Mucosa of rectum (tissue), 2 donors: ENCODE results near the gene SBSN.

Experiments used
- H3K27ac ChIP-seq, 2 donors: one replicate each; pipeline ENCODE4 v1.7.0; 2013; ENCODE audit warnings: inconsistent platforms in 2 of 2, low read depth in 2 of 2, low read length in 2 of 2
- H3K27me3 ChIP-seq, 2 donors: one replicate each; pipeline ENCODE4 v1.7.0; 2013; ENCODE audit warnings: low read length in 2 of 2; ENCODE audit not compliant: control insufficient read depth in 2 of 2, insufficient read depth in 2 of 2
- H3K36me3 ChIP-seq, 2 donors: one replicate each; pipeline ENCODE4 v1.7.0; 2013; ENCODE audit warnings: low read length in 2 of 2; ENCODE audit not compliant: control insufficient read depth in 2 of 2, insufficient read depth in 2 of 2
- H3K4me1 ChIP-seq, 2 donors: one replicate each; pipeline ENCODE4 v1.7.0; 2013; ENCODE audit warnings: low read length in 2 of 2, mild to moderate bottlenecking in 1 of 2; ENCODE audit not compliant: control insufficient read depth in 2 of 2, insufficient read depth in 2 of 2
- H3K4me3 ChIP-seq, 2 donors: one replicate each; pipeline ENCODE4 v1.7.0; 2013; ENCODE audit warnings: low read length in 2 of 2
- H3K9ac ChIP-seq, 2 donors: one replicate each; pipeline ENCODE4 v1.7.0; 2013; ENCODE audit warnings: low read length in 2 of 2, low read depth in 1 of 2, mild to moderate bottlenecking in 1 of 2
- H3K9me3 ChIP-seq, 2 donors: one replicate each; pipeline ENCODE4 v1.7.0; 2013; ENCODE audit warnings: low read length in 2 of 2; ENCODE audit not compliant: control insufficient read depth in 2 of 2
- donor health status: healthy.
- donor health status: Normal muscosa, but diverticular disease.

Gene SBSN, protein sequence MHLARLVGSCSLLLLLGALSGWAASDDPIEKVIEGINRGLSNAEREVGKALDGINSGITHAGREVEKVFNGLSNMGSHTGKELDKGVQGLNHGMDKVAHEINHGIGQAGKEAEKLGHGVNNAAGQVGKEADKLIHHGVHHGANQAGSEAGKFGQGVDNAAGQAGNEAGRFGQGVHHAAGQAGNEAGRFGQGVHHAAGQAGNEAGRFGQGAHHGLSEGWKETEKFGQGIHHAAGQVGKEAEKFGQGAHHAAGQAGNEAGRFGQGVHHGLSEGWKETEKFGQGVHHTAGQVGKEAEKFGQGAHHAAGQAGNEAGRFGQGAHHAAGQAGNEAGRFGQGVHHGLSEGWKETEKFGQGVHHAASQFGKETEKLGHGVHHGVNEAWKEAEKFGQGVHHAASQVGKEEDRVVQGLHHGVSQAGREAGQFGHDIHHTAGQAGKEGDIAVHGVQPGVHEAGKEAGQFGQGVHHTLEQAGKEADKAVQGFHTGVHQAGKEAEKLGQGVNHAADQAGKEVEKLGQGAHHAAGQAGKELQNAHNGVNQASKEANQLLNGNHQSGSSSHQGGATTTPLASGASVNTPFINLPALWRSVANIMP

DNA sequence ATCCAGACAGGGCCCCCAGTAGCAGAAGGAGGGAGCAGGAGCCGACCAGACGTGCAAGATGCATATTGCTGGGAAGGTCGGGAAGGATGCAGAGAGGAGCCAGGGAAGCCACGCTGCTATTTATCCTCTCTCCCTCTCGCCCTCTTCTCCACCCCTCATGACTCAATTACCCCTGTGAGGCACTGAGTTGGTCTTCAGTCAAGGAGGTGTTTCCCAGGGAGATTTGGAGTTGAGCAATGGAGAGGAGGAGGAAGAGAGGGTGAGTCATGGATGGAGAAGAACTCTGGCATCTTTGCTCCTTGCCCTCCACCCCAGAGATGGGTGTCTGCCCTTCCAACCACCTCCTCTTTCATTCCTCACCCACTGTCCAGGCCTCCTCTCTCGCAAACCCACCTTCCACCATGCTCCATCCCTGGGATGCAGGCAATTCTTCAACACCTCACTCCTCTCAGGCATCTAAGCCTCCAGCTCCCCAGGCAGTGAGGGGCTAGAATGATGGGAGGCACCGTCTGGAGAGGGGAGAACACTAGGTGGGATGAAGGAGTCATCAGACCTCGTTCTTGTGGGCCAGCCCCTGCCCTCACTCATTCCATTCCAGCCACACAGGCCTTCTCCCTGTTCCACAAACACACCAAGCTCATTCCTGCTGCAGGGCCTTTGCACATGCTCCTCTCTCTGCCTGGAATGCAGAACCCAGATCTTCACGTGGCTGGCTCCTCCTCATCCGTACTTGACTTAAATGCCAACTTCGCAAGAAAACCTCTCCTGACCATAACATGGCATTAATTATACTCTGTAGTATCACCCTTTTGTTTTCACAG, at the start of gene SBSN:
Gene SBSN (minus strand): TSS at position 94 of the 821 bp plus-strand sequence. CDS start 30 bp downstream, at position 64.
- Histone ChIP-seq H3K27me3 (peaks cover 2 to 13% of the 10 kb centered on the region in 2 donors), H3K4me1 (no peaks in the 10 kb centered on the region), H3K9ac (no peak within 1 kb of the TSS), H3K36me3 (no peaks in the 10 kb centered on the region), H3K9me3 (no peaks in the 10 kb centered on the region), H3K27ac (no peak within 1 kb of the TSS), H3K4me3 (no peak within 1 kb of the TSS)

DNA sequence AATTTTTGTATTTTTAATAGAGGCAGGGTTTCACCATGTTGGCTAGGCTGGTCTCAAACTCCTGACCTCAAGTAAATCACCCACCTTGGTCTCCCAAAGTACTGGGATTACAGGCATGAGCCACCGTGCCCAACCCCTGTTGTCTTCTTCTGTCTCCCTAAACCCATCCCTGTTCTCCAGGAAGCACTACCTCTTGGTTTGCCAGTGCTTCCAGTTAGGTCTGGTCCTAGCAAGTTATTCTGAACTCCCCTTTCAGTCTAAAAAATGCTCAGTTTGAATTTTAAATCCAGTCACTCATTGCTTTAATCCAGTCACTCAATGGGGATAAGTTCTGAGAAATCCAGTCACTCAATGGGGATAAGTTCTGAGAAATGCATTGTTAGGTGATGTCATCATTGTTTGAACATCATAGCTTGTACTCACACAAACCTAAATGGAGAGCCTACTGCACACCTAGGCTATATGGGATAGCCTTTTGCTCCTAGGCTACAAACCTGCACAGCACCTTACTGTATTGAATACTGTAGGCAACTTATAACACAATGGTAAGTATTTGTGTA, 43.4 kb upstream of the SBSN start:
- no peak overlapping the region for H3K4me3 ChIP-seq
- peaks cover 2 to 4% of the 10 kb centered on the region in 2 donors for H3K9me3 ChIP-seq
- no peaks in the 10 kb centered on the region for H3K36me3 ChIP-seq
- no peaks in the 10 kb centered on the region for H3K4me1 ChIP-seq
- H3K9ac ChIP-seq: no peak overlapping the region
- H3K27ac ChIP-seq: no peak overlapping the region
- H3K27me3 ChIP-seq: peaks cover 0 to 6% of the 10 kb centered on the region in 2 donors

GRCh38 chr19:35569281-35569781, 41.2 kb upstream of the SBSN start:
- Histone ChIP-seq H3K27me3 (peaks cover 0 to 6% of the 10 kb centered on the region in 2 donors), H3K4me1 (no peaks in the 10 kb centered on the region), H3K9ac (no peak overlapping the region), H3K9me3 (no peaks in the 10 kb centered on the region), H3K36me3 (no peaks in the 10 kb centered on the region), H3K27ac (no peak overlapping the region), H3K4me3 (no peak overlapping the region)

DNA sequence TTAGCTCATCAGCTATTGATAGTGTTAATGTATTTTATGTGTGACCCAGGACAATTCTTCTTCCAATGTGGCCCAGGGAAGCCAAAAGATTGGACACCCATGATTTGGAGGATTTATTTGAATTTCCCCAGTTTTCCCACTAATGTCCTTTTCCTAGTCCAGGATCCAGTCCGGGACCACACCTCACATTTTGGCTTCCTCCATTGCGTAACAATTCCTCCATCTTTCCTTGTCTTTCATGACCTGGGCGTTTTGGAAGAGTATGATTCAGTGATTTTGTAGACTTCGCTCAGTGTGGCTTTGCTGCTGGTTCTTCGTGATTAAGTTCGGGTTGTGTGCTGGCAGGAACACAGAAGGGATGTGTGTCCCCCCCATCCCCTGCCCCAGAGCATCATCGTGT, 38.6 kb upstream of the SBSN start:
- H3K4me3 ChIP-seq: no peak overlapping the region
- H3K36me3 ChIP-seq: no peaks in the 10 kb centered on the region
- peaks cover 0 to 6% of the 10 kb centered on the region in 2 donors for H3K27me3 ChIP-seq
- no peak overlapping the region for H3K9ac ChIP-seq
- no peak overlapping the region for H3K27ac ChIP-seq
- H3K9me3 ChIP-seq: no peaks in the 10 kb centered on the region
- no peaks in the 10 kb centered on the region for H3K4me1 ChIP-seq

DNA sequence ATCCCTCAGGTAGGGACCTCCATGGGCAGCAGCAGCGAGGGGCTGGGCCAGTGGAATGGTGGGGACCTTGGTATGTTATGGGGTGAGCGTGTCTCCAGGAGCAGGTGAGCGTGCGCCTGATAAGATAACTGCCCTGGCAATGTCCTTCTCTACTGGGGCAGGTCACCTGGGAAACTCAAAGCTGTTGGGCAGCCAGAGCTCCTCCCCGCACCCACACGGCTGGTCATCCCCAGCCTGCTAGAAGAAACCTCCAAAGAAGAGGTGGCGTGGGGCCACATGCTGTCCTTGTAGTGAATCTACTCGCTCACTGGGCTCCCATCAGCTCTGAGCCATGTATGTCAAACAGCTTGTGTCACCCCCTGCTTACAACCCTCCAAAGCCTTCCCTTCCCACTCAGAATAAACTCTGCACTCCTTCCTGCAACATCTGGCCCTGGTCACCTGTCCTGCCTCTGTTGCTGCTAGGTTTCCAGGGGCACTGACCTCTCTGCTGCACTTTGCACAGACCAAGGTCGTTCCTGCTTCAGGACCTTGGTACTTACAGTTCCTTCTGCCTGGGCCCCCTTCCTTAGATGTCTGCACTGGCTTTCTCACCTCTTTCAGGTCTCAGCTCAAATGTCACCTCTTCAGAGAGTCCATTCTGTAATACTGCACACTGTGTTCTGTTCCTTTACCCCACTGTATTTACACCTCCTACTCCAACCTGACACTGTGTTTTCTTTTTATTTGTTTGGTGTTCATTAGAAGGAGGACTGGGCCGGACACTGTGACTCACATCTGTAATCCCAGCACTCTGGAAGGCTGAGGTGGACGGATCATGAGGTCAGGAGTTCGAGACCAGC, 37.1 kb upstream of the SBSN start:
- Histone ChIP-seq H3K4me3 (no peak overlapping the region), H3K27me3 (peaks cover 3 to 8% of the 10 kb centered on the region in 2 donors), H3K9me3 (no peaks in the 10 kb centered on the region), H3K27ac (no peak overlapping the region), H3K36me3 (no peaks in the 10 kb centered on the region), H3K4me1 (no peaks in the 10 kb centered on the region), H3K9ac (no peak overlapping the region)

GRCh38 chr19:35563207-35563829, 35.2 kb upstream of the SBSN start, which contains the start of gene ATP4A:
Gene ATP4A (minus strand): TSS chr19:35563658. CDS start chr19:35563629, 29 bp downstream.
- Histone ChIP-seq H3K4me1 (no peaks in the 10 kb centered on the region), H3K27me3 (peaks cover 6 to 8% of the 10 kb centered on the region in 2 donors), H3K9me3 (no peaks in the 10 kb centered on the region), H3K9ac (no peak within 1 kb of the TSS), H3K4me3 (no peak within 1 kb of the TSS), H3K36me3 (no peaks in the 10 kb centered on the region), H3K27ac (no peak within 1 kb of the TSS)

DNA sequence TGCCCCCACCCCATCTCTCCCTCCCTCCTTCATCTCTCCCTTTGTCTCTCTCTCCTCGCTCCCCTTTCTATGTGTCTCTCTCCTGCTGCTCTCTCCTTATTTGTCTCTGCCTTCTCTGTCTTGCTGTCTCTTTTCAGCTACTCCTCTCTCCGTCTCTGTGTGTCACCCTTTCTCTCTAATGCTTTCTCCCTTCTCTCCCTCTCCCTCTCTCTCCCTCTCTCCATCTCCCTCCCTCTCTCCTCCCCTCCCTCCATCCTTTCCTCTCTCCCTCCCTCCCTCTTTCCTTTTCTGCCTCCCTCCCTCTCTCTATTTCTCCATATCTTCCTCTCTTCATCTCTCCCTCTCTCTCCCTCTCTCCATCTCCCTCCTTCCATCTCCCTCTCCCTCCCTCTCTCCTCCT, 34.7 kb upstream of the SBSN start:
- H3K27ac ChIP-seq: no peak overlapping the region
- H3K4me1 ChIP-seq: no peaks in the 10 kb centered on the region
- no peaks in the 10 kb centered on the region for H3K36me3 ChIP-seq
- no peak overlapping the region for H3K4me3 ChIP-seq
- peaks cover 6 to 8% of the 10 kb centered on the region in 2 donors for H3K27me3 ChIP-seq
- no peaks in the 10 kb centered on the region for H3K9me3 ChIP-seq
- H3K9ac ChIP-seq: no peak overlapping the region

DNA sequence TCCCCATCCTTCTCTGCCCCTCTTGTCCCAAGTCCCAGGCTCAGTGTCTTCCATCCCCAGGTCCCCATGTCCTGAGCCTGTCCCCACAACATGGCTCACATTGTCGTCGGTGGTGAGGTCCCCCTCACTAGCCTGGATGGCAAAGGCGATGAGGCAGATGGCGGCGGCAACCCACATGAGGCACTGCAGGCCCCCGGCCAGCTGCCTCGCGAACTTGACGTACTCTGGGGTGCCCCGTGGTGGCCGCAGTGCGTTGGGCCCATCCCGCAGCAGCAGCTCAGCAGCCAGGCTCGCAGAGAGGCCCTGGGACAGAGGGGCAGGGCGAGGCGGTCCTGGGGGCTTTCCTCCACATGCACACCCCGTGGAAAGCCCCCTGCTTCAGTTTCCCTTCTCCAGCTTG, 34.2 kb upstream of the SBSN start:
- Histone ChIP-seq H3K9me3 (no peaks in the 10 kb centered on the region), H3K36me3 (no peaks in the 10 kb centered on the region), H3K9ac (no peak overlapping the region), H3K4me3 (no peak overlapping the region), H3K4me1 (no peaks in the 10 kb centered on the region), H3K27me3 (peaks cover 6 to 8% of the 10 kb centered on the region in 2 donors), H3K27ac (no peak overlapping the region)

- H3K27ac ChIP-seq: no peak overlapping the region
- no peak overlapping the region for H3K9ac ChIP-seq
- H3K4me1 ChIP-seq: no peaks in the 10 kb centered on the region
- H3K9me3 ChIP-seq: no peaks in the 10 kb centered on the region
- H3K4me3 ChIP-seq: no peak overlapping the region
- H3K36me3 ChIP-seq: no peaks in the 10 kb centered on the region
- peaks cover 6 to 8% of the 10 kb centered on the region in 2 donors for H3K27me3 ChIP-seq
These were observed 33.3 kb upstream of the SBSN start for GRCh38 chr19:35561436-35561835.
